ENCODE data around the gene USP47. TPM values are rescaled to one million over a fixed set of nuclear protein-coding genes. Genes with fewer than 3 reads are reported as not detected.
A peak's percentile ranks its signal among the peaks of the same experiment; 100 is the strongest.

Gene USP47
- total and polyA plus RNA-seq, 9 of the 15 experiments (the other 6 are each of a cell fraction or from before 2014, with no cell fraction given) = 13.1 to 63.6 (median 34.7) TPM

- no peak for TF ChIP-seq ZNF232 (CRISPR knock-in tag; IDR thresholded peaks at IDR 0.05)
- TF ChIP-seq THAP12 (CRISPR knock-in tag; IDR thresholded peaks at IDR 0.05) = no peak
- TF ChIP-seq GATAD2B (IDR thresholded peaks at IDR 0.05; ENCODE audit: borderline replicate concordance) = no peak
- no peak for TF ChIP-seq BRCA1 (IDR thresholded peaks at IDR 0.05)
- TF ChIP-seq BRCA1 (CRISPR knock-in tag; IDR thresholded peaks at IDR 0.05) = no peak
- TF ChIP-seq ZNF766 (CRISPR knock-in tag; conservative IDR thresholded peaks at IDR 0.05) = no peak
- no peak for TF ChIP-seq ZNF311 (CRISPR knock-in tag; IDR thresholded peaks at IDR 0.05)
- TF ChIP-seq ZNF778 (CRISPR knock-in tag; IDR thresholded peaks at IDR 0.05) = no peak
- no peak for TF ChIP-seq RERE (CRISPR knock-in tag; IDR thresholded peaks at IDR 0.05; ENCODE audit: borderline replicate concordance)
- no peak for TF ChIP-seq ZNF445 (CRISPR knock-in tag; IDR thresholded peaks at IDR 0.05; ENCODE audit: low read depth)
- no peak for TF ChIP-seq MXI1 (IDR thresholded peaks at IDR 0.05; ENCODE audit: low read depth, low read length)
- no peak for TF ChIP-seq ZNF512 (tag; IDR thresholded peaks at IDR 0.05)
- no peak for TF ChIP-seq ZNF12 (CRISPR knock-in tag; IDR thresholded peaks at IDR 0.05)
- TF ChIP-seq ATF6 (CRISPR knock-in tag; IDR thresholded peaks at IDR 0.05) = no peak
- peak; percentile 64; the same call in 1 of the 2 replicates for TF ChIP-seq MEF2D (tag; conservative IDR thresholded peaks at IDR 0.05; ENCODE audit: low read depth)
- TF ChIP-seq ZNF75A (CRISPR knock-in tag; IDR thresholded peaks at IDR 0.05) = no peak
These were observed 18.6 kb downstream of the USP47 start (continued) for GRCh38 chr11:11860103-11860979.
